ENCODE data around the gene ANKS1A. TPM values are rescaled to one million over a fixed set of nuclear protein-coding genes. Genes with fewer than 3 reads are reported as not detected.
"Not testable (repeated sequence)": the region's sequence is repeated elsewhere in the genome, so short reads cannot be mapped to it uniquely, and the experiment has no call there.

The ANKS1A gene
- total RNA-seq, 1 donor from 2014 or later: 49.7 TPM

DNA sequence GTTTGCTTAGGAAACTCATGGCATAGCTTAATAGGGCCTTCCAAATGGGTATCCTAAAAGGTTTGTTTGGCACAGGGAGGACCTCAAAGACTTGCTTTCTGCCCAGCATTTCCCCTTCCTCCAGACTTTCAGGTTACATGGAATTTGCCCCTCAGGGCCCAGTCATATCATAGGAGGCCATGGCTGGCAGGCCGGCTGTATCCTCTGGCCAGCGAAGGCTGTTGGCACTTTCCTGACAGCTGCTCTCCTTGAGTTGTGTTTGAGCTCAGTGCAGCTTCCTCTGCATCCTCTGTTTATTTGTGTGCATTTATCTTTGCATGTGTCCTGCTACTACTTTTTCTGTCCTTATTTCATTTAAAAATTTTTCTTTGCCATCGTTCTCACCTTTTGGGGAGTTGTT, 90.9 kb downstream of the ANKS1A start:
- ATAC-seq: no peak
- no peak for DNase-seq (ENCODE audit: low spot score)
- intact Hi-C loops (cut with DNase I): loop anchor here (5.0 kb wide), 1 partner anchor 162 kb away; the partner anchor contains the start of gene TCP11

DNA sequence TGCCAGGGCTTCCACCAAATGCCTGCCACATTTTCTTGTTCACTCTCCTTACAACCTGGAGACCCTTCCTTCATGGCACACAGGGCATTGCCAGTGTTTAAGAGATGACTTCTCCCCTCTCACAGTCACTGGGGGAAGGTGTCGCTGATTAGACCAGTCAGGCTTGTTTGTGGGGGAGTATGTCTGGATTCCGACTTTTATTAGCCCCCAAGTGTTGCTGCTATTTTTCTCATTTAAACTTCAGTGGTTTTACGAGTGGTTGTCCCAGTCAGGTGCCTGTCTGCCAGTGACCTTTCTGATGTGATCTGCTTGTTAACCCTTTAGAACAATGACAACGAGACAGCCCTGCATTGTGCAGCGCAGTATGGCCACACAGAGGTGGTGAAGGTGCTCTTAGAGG, 92.3 kb downstream of the ANKS1A start:
- intact Hi-C loops (cut with DNase I): loop anchor here (5.0 kb wide), 1 partner anchor 161 kb away; the partner anchor contains the start of gene TCP11
- DNase-seq (ENCODE audit: low spot score): no peak
- no peak for ATAC-seq

DNA sequence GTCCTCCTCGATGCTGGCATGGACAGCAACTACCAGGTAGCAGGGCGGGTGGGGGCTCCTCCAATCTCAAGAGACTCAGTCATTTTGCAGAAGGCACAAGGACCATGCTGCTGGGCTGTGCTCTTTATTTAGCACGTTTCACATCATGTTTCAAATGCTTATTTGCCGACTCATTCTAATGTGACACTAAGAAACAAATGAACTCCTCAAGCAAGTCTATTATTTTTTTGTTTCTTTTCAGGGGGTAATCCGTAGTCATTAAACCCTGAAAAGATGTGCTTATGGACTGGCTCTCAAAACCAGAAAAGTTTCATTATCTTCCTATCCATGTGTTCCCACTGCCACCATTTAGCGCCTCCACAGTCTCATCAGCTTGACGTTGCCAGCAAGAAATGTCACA, 92.9 kb downstream of the ANKS1A start:
- intact Hi-C loops (cut with DNase I): loop anchor here (5.0 kb wide), 1 partner anchor 160 kb away; the partner anchor contains the start of gene TCP11
- DNase-seq (ENCODE audit: low spot score) (no peak), ATAC-seq (no peak)

DNA sequence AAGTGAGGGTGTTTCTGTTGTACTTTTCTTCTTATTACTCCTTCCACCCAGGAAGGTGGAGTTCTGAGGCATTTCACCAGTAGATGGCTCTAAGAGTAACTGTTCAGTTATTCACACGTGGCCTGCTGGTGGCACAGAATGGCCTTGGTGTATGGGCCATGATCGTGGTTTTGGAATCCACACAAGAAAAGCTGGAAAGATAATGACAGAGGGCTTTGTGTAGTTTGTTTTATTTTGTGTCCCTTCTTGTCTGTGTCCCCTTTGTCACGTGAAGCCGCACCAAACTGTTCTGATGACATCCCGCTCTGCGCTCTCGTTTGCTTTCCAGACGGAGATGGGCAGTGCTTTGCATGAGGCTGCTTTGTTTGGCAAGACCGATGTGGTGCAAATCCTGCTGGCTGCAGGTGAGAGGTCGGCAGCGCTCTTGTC, 93.4 kb downstream of the ANKS1A start:
- intact Hi-C loops (cut with DNase I): loop anchor here (5.0 kb wide), 1 partner anchor 160 kb away; the partner anchor contains the start of gene TCP11
- DNase-seq (ENCODE audit: low spot score) (no peak), ATAC-seq (peak; percentile 45)

- DNase-seq (ENCODE audit: low spot score) (no peak), ATAC-seq (no peak)
These were observed 95.4 kb downstream of the ANKS1A start for GRCh38 chr6:34984416-34984815.

DNA sequence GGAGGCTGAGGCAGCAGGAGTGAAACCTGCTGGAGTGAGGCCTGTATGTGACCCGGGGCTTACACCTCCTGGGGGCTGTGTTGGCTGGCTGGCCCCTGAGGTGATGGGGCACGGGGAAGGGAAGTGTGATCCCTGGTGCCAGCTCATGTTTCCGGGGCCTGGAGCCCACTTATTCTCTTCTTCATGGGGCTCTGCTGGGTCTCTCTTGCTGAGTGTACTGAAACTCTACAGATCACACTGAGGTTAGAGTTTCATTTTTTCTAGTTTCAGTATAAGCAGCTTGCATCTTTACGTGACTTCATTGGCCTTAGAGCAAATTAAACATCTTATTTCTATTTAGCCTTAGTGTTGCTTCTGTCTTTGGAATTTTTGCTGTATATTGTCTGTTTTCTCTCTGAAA, 96.2 kb downstream of the ANKS1A start:
- intact Hi-C loops (cut with DNase I): no loop called here
- ATAC-seq (no peak), DNase-seq (ENCODE audit: low spot score) (no peak)

More at GRCh38 chr6:34984416-34984815, 95.4 kb downstream of the ANKS1A start:
- intact Hi-C loops (cut with DNase I): loop anchor here (5.0 kb wide), 1 partner anchor 158 kb away; the partner anchor contains the start of gene TCP11

DNA sequence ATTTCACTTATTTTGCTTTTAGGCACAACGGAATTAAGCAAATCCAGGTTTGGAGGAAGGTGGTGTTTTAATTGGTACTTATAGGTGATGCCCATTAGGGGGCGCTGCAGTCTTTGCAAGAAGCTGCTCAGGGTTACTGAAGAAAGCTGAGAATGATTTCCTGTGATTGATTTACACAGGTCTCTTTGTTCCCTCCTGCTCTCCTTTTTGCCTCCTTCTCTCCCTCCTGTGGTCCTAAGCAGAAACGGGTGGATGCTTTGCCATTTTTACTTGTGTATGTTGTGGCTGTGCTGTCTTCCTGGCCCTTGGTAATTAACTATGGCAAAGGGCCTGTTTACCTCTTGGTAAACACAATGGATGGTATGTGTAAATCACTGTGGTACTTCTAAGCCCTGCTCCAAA, 97.8 kb downstream of the ANKS1A start:
- DNase-seq (ENCODE audit: low spot score) (peak; percentile 83), ATAC-seq (peak; percentile 84)
- intact Hi-C loops (cut with DNase I): no loop called here

- ATAC-seq (no peak), DNase-seq (ENCODE audit: low spot score) (no peak)
- intact Hi-C loops (cut with DNase I): no loop called here
These were observed 98.5 kb downstream of the ANKS1A start for GRCh38 chr6:34987506-34987905.

- intact Hi-C loops (cut with DNase I): no loop called here
- no peak for ATAC-seq
These were observed 102.0 kb downstream of the ANKS1A start for GRCh38 chr6:34990971-34991560.

GRCh38 chr6:34992376-34992775, 103.3 kb downstream of the ANKS1A start:
- ATAC-seq: no peak
- no peak for DNase-seq (ENCODE audit: low spot score)
- intact Hi-C loops (cut with DNase I): no loop called here

More at GRCh38 chr6:34990971-34991560, 102.0 kb downstream of the ANKS1A start:
- no peak for DNase-seq (ENCODE audit: low spot score)

- intact Hi-C loops (cut with DNase I): no loop called here
- DNase-seq (ENCODE audit: low spot score): no peak
- no peak for ATAC-seq
These were observed 104.2 kb downstream of the ANKS1A start for GRCh38 chr6:34993213-34993612.

- intact Hi-C loops (cut with DNase I): no loop called here
- DNase-seq (ENCODE audit: low spot score) (no peak), ATAC-seq (no peak)
These were observed 105.6 kb downstream of the ANKS1A start for GRCh38 chr6:34994693-34995092.

- DNase-seq (ENCODE audit: low spot score); intact Hi-C loops (cut with DNase I); ATAC-seq: not testable (repeated sequence)
These were observed 109.4 kb downstream of the ANKS1A start for GRCh38 chr6:34998417-34998816.

GRCh38 chr6:34999153-34999552, 110.1 kb downstream of the ANKS1A start:
- intact Hi-C loops (cut with DNase I); ATAC-seq; DNase-seq (ENCODE audit: low spot score): not testable (repeated sequence)

- intact Hi-C loops (cut with DNase I); DNase-seq (ENCODE audit: low spot score); ATAC-seq: not testable (repeated sequence)
These were observed 110.9 kb downstream of the ANKS1A start for GRCh38 chr6:34999962-35000361.

DNA sequence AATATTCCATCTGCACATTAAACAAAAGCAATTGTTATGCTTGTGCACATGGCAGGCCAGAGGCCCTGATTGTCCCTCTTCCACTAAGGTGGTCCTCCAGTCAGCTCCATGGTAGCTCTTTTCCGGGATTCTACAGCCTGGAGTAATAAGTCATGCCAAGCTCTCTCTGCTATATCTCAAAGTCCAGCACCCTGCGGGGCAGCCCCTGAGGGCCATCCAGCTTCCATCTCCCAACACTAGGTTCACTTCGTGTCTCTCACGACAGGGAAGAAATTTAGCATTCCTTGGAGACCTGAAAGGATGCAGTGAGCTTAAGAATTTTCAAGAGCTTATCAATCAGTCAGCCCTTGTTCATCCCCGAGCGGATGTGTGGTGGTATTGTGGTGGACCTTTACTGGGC, 112.3 kb downstream of the ANKS1A start:
- ATAC-seq; DNase-seq (ENCODE audit: low spot score); intact Hi-C loops (cut with DNase I): not testable (repeated sequence)

GRCh38 chr6:35003886-35004530, 115.0 kb downstream of the ANKS1A start:
- ATAC-seq; intact Hi-C loops (cut with DNase I): not testable (repeated sequence)

DNA sequence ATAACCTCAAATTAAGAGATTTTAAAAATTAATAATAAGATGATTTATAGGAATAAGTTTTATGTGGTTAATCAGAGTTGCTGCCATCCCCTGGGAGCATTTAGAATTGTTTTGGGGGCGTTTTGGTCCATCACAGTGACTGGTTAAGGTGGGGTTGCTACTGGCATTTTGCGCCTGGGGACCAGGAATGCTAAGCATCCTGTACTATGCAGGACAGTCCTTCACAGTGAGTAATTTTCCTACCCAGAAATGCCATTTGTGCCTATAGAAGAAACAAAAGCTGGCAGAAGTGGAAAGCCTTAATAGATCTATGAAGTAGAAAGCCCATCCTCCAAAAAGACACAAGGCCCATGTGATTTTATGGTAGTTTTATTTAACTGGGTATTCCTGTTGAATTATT, 118.0 kb downstream of the ANKS1A start:
- no peak for ATAC-seq
- no peak for DNase-seq (ENCODE audit: low spot score)
- intact Hi-C loops (cut with DNase I): no loop called here

More at GRCh38 chr6:35003886-35004530, 115.0 kb downstream of the ANKS1A start:
- DNase-seq (ENCODE audit: low spot score): not testable (repeated sequence)

GRCh38 chr6:35008858-35009257, 119.8 kb downstream of the ANKS1A start:
- peak; percentile 32 for ATAC-seq
- no peak for DNase-seq (ENCODE audit: low spot score)
- intact Hi-C loops (cut with DNase I): no loop called here
